ENCODE results near the gene ATG4D. TPM values are rescaled to one million over a fixed set of nuclear protein-coding genes. Genes with fewer than 3 reads are reported as not detected.
"Not testable (repeated sequence)": the region's sequence is repeated elsewhere in the genome, so short reads cannot be mapped to it uniquely, and the experiment has no call there.

The ATG4D gene
- total RNA-seq, 1 donor from 2014 or later: 25.8 TPM

DNA sequence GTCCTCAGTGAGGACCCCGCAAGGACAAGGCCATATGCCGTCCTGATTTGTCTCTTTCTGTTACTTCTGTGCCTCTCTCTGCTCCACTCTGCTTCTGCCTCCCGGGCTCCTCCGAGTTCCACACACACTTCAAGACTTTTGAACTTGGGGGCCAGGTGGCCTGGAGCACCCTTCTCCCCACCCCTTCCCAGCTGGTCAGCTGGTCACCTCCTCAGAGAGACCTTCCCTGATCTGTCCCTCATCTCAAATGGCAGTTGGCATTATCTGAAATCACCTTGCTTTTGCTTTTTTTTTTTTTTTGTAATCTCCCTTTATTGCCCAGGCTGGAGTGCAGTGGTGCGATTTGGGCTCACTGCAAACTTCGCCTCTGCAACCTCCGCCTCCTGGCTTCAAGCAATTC lies 24.3 kb upstream of the ATG4D start:
- no peak for DNase-seq

DNA sequence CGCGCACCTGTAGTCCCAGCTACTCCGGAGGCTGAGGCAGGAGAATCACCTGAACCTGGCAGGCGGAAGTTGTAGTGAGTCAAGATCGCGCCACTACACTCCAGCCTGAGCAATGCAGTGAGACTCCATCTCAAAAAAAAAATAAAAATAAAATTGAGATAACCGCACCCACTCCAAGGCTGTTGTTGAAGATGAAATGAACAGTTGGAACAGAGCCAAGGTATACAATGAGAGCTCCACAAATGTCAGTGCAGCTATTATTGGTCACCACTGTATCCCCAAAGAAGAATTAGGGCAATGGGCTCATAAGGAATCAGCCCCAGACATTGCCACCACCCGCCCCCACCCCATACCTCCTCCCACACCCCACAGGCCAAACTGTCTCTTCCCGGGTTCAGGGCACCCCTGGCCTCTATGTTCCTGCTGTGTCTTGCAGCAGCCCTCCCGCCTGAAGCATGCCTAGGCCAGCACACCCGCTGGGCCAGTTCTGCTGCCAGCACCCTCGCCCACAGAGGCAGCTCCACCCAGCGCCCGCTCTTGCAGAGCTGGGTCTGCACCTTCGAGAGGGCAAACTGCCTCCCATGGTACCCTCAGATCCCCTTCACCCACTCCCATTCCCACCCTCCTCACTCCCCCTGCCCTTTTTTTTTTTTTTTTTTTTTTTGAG lies 22.9 kb upstream of the ATG4D start:
- DNase-seq: no peak

- DNase-seq: no peak
Measured at GRCh38 chr19:10521461-10522171, 22.1 kb upstream of the ATG4D start.

- no peak for DNase-seq
Measured at GRCh38 chr19:10523135-10523636, 20.5 kb upstream of the ATG4D start.

GRCh38 chr19:10525636-10526035 lies 18.1 kb upstream of the ATG4D start:
- DNase-seq: no peak

DNA sequence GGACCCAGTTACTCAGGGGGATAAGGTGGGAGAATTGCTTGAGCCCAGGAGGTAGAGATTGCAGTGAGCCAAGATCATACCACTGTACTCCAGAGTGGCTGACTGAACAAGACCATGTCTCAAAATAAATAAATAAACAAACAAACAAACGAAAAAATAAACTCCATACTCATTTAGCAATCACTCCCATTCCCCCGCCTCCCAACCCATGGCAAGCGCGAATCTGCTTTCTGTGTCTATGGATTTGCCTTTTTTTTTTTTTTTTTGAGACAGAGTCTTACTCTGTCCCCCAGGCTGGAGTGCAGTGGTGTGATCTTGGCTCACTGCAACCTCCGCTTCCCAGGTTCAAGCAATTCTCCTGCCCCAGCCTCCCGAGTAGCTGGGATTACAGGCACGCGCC lies 16.8 kb upstream of the ATG4D start:
- not testable (repeated sequence) for DNase-seq

- no peak for DNase-seq
Measured at GRCh38 chr19:10532457-10532856, 11.2 kb upstream of the ATG4D start.

- DNase-seq: no peak
Measured at GRCh38 chr19:10533646-10534386, 9.9 kb upstream of the ATG4D start.

DNA sequence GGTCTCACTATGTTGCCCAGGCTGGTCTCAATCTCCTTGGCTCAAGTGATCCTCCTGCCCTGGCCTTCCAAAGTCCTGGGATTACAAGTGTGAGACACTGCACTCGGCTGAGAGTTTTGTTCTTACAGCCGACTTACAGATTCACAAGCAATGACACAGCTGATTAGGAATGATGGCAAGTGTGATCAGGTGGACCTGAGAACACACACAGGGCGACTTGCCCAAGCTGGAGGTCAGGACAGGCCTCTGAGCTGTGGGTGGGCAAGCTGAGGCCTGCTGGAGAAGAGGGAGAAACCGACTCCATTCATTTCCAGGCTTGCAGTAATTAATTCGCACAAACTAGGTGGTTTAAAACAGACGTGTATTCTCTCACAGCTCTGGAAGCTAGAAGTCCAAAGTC lies 8.1 kb upstream of the ATG4D start:
- DNase-seq: no peak

DNA sequence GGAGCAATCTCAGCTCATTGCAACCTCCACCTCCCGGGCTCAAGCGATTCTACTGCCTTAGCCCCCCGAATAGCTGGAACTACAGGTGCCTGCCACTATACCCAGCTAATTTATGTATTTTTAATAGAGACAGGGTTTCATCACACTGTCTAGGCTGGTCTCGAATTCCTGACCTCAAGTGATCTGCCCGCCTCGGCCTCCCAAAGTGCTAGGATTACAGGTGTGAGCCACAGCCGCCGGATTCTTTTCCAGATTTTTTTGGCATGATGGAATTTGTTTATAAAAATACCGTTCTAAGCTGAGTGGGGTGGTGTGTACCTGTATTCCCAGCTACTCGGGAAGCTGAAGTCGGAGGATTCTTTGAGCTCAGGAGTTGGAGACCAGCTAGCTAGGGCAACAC lies 6.0 kb upstream of the ATG4D start:
- DNase-seq: no peak

- DNase-seq: no peak
Measured at GRCh38 chr19:10538204-10538983, 5.3 kb upstream of the ATG4D start.

DNA sequence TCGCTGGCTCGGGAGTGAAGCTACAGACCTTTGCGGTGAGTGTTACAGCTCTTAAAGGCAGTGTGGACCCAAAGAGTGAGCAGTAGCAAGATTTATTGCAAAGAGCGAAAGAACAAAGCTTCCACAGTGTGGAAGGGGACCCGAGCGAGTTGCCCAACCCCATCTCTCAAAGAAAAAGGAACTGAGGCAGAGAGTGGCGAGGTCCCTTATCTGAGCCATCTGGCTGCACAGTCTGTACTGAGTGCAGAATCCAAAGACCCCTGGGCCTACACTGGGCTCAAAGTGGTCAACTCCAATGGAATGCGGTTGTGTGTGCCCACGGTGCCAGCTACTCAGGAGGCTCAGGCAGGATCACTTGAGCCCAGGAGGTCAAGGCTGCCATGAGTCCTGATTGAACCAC lies 4.7 kb upstream of the ATG4D start:
- not testable (repeated sequence) for DNase-seq

DNA sequence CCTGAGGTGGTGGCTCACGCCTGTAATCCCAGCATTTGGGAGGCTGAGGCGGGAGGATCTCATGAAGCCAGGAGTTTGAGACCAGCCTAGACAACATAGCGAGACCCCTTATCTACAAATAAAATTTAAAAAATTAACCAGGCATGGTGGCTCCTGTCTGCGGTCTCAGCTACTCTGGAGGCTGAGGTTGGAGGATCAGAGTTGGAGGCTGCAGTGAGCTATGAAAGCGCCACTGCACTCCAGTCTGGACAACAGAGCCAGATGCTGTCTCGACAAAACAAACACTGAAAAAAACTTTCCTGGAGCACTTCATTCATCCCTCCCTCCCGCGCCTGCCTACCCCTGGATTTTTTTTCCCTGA lies 665 bp upstream of the ATG4D start:
- DNase-seq: no peak

DNA sequence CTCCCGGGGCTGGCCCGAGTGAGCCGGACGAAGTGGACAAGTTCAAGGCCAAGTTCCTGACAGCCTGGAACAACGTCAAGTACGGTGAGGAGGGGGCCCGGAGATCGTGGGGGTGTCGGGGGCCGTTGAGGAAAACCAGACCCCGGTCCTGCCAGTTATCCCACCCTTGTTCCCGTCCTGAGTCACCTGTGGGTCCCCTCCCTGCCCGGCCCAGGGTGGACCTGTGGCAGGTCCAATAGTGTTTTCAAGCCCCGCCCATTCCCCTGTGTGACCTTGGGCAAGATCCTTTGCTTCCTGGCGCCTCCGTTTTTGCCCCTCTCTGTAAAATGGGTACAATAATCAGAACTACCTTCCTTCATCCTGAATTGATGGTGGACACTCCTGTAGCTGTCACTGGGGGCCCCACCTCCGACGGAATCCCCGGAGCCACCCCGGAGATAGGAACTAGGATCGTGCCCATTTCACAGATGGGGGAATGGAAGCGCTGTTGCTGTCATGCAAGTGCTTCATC lies 593 bp downstream of the ATG4D start:
- DNase-seq: no peak

DNA sequence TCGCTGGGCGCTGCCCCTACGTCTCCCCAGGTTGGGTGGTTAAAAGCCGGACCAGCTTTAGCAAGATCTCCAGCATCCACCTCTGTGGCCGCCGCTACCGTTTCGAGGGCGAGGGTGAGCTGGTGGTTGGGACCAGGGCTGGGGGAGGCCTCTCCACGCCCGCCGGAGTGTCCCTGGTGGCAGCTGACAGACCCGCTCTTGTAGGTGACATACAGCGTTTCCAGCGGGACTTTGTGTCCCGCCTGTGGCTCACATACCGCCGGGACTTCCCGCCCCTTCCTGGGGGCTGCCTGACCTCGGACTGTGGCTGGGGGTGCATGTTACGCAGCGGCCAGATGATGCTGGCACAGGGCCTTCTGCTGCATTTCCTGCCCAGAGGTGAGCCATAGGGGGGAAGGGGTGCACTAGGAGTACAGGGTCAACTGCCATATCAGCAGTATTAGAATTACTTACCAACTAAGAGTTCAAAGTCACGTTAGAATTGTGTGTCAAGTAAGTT lies 1.1 kb downstream of the ATG4D start:
- no peak for DNase-seq

DNA sequence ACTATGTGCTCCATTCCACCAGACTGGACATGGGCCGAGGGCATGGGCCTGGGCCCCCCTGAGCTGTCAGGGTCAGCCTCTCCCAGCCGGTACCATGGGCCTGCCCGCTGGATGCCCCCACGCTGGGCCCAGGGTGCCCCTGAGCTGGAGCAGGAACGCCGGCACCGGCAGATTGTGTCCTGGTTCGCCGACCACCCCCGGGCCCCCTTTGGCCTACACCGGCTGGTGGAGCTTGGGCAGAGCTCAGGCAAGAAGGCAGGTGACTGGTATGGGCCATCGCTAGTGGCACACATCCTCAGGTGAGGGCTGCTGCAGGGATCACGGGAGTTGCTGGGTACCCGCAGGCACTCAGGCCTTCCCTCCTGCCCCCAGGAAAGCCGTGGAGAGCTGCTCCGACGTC lies 3.1 kb downstream of the ATG4D start:
- no peak for DNase-seq

- DNase-seq: no peak
Measured at GRCh38 chr19:10548746-10549276, 5.1 kb downstream of the ATG4D start.

DNA sequence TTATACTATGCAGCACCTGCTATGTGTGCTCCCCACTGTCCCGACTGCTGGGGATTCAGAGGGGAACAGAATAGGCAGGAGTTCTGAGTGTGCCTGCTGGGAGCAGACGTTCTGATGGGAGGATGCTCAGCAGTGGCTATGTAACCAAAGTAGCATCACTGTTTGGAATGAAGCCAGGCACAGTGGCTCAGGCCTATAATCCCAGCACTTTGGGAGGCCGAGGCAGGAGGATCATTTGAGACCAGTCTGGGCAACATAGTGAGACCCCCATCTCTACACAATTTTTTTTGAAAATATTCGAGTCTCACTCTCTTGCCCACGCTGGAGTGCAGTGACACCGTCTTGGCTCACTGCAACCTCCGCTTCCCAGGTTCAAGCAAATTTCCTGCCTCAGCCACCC lies 6.0 kb downstream of the ATG4D start:
- no peak for DNase-seq

DNA sequence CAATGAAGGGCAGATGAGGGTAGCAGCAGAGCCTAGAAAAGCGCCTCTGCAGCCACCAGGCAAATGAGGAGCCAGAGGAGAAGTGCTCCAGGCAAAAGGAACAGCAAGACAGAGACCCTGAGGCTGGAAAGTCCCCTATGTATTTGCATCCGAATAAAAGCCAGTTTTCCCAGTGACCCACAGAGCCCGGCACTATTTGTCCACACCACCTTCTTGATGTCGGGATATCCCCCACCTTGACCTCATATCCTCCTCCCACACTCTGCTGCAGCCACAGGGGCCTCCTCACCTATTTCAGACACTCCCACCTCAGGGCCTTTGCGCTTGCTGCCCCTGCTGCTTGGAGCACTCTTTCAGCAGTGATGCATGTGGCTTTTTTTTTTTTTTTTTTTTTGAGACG lies 6.6 kb downstream of the ATG4D start:
- DNase-seq: no peak

- DNase-seq: not testable (repeated sequence)
Measured at GRCh38 chr19:10551006-10551405, 7.3 kb downstream of the ATG4D start.

DNA sequence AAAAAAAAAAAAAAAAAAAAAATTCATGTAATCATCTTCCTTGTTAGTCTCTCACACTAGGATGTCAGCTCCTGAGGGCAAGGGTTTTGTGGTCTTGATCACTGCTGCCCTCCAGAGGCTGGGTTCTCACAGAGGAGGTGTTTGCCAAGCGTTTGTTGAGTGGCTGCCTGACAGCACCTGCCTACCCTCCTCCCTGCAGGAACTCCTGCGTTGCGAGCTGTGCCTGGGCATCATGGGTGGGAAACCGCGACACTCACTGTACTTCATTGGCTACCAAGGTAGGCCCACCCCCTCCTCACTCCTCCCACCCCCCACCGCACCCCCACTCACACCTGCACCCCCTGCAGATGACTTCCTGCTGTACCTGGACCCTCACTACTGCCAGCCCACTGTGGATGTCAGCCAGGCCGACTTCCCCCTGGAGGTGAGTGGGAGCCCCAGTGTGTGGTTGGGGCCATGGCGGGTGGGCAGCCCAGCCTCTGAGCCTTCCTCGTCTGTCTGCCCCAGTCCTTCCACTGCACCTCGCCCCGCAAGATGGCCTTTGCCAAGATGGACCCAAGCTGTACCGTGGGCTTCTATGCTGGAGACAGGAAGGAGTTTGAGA lies 8.1 kb downstream of the ATG4D start:
- no peak for DNase-seq
